HepG2 (cell line): ENCODE data around the gene MIDN. TPM values are rescaled to one million over a fixed set of nuclear protein-coding genes. Genes with fewer than 3 reads are reported as not detected.

Experiments used
- HHEX ChIP-seq: IDR thresholded peaks from 2 replicates; pipeline ENCODE4 v1.6.1; 2016; ENCODE audit warnings: control low read depth
- HNRNPK ChIP-seq: fragments of 200-400 bp; formaldehyde crosslinking; IDR thresholded peaks from 2 replicates; pipeline ENCODE4 v1.6.1; 2018; ENCODE audit warnings: low read length, low read depth, moderate library complexity, mild to moderate bottlenecking; ENCODE audit not compliant: poor library complexity, severe bottlenecking
- HNRNPL ChIP-seq: fragments of 200-400 bp; formaldehyde crosslinking; IDR thresholded peaks from 2 replicates; pipeline ENCODE4 v1.6.1; 2017; ENCODE audit warnings: mild to moderate bottlenecking, low read depth, low read length
- LCORL ChIP-seq, 2 experiments: fragments of 450-650 bp in 1 of 2; sonication (generic) in 1 of 2; formaldehyde crosslinking in 1 of 2; IDR thresholded peaks; 2 replicates each; pipeline versions ENCODE4 v1.5.0 to v1.6.1; 2017 to 2020; ENCODE audit warnings: antibody characterized with exemption in 1 of 2, missing genetic modification reagents in 1 of 2
- NFKBIZ ChIP-seq: IDR thresholded peaks from 2 replicates; pipeline ENCODE4 v1.6.1; 2018; ENCODE audit warnings: missing genetic modification reagents, missing compliant biosample characterization
- NR2C2 ChIP-seq: sonication (generic); formaldehyde crosslinking; IDR thresholded peaks from 2 replicates; pipeline ENCODE4 v1.4.0; 2020; ENCODE audit warnings: missing genetic modification reagents, mild to moderate bottlenecking, moderate library complexity, borderline replicate concordance
- PHF8 ChIP-seq: sonication (generic); formaldehyde crosslinking; IDR thresholded peaks from 2 replicates; pipeline ENCODE4 v1.5.0; 2020; ENCODE audit warnings: missing genetic modification reagents
- RBM22 ChIP-seq: fragments of 200-400 bp; formaldehyde crosslinking; optimal IDR thresholded peaks from 2 replicates; pipeline ENCODE3; 2017; ENCODE audit warnings: mild to moderate bottlenecking, low read length, moderate library complexity
- RNF2 ChIP-seq: fragments of 450-650 bp; conservative IDR thresholded peaks from 2 replicates; pipeline ENCODE4 v1.6.1; 2016; ENCODE audit warnings: low read depth
- SRSF4 ChIP-seq: fragments of 200-400 bp; formaldehyde crosslinking; IDR thresholded peaks from one replicate; pipeline ENCODE4 v1.6.1; 2018; ENCODE audit warnings: mild to moderate bottlenecking, low read depth, low read length, moderate library complexity; ENCODE audit not compliant: poor library complexity, severe bottlenecking
- ZNF382 ChIP-seq: sonication (generic); formaldehyde crosslinking; IDR thresholded peaks from 2 replicates; pipeline ENCODE4 v1.5.0; 2020; ENCODE audit warnings: missing genetic modification reagents, mild to moderate bottlenecking, borderline replicate concordance
- ZNF761 ChIP-seq: sonication (generic); formaldehyde crosslinking; conservative IDR thresholded peaks from 2 replicates; pipeline ENCODE4 v1.4.0; 2020; ENCODE audit warnings: mild to moderate bottlenecking, missing genetic modification reagents
- polyA plus RNA-seq, 8 experiments: library from polyadenylated mRNA; depleted of rRNA in 3 of 8; stranded (reverse) in 7 of 8; unstranded in 1 of 8; fragments of >200 nt; fragmentation: Illumina TruSeq in 4 of 8; extraction: Trizol in 4 of 8; gene quantifications; 2 replicates each; pipeline versions ENCODE4 v1.2.1 to v1.2.3, GENCODE V29; 2011 to 2016; ENCODE audit warnings: low read depth in 4 of 8, missing spikeins in 1 of 8, mixed read lengths in 1 of 8; ENCODE audit not compliant: insufficient read depth in 1 of 8
- total RNA-seq, 5 experiments: library from RNA; depleted of rRNA; stranded (reverse); fragments of >200 nt; fragmentation: Illumina TruSeq; extraction: Trizol; gene quantifications; 2 replicates each; pipeline ENCODE4 v1.2.3, GENCODE V29; 2016; ENCODE audit warnings: low read depth in 1 of 5
- TF ChIP-seq, protein P1 (sequence below): sonication (generic); formaldehyde crosslinking; IDR thresholded peaks from 2 replicates; pipeline ENCODE4 v1.4.0; 2020; ENCODE audit warnings: missing genetic modification reagents
- TF ChIP-seq, protein P2 (sequence below): sonication (generic); formaldehyde crosslinking; IDR thresholded peaks from 2 replicates; pipeline ENCODE4 v1.5.1; 2020; ENCODE audit warnings: missing genetic modification reagents, mild to moderate bottlenecking, borderline replicate concordance

MIDN gene
- total and polyA plus RNA-seq, 2 of the 13 experiments (the other 11 are each of a cell fraction or from before 2014, with no cell fraction given), result 8.4 to 18.0 TPM

DNA sequence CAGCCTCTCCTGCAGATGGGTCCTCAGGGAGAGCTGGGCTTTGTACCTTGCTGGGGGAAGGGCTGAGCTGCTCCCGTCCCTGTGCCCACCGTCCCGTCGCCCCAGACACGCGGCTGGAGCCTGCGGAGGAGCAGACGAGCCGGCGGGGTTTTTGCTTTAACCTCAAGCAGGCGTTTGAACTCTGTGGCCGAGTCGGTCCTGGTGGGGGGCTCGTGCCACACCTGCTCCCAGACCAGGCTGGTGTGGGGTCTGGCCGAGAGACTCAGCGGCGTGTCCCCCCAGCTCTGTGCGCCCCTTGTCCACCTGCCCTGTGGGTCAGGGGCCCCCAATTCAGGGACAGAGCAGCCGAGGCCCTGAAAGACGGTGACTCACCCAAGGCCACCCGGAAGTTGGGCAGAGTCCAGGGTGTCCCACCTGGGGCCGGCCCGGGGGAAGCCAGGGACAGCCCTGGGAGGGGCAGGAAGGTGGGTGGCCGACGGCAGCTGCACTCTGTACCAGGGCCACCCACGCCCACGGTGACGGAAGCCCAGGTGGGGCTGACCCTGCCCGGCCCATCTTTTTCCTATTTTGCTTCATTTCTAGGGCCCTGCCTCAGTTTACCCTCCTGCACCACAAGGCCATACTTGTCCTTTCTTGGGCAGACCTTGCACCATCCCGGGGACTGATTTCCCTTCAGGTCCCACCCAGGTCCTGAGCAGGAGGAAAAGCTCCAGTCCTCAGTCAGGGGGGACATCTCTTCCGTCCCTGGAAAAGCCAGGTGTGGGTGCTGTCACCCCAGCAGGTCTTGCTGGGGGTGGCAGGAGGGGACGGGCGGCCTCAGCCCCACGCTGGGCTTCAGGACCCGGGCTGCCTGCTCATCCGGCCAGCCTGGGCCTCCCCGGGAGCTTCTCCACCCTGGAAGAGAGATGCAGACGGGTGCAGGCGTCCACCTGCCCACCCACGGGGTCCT lies 42.6 kb downstream of the MIDN start (continued):
- TF ChIP-seq LCORL (IDR thresholded peaks at IDR 0.05) (no peak), LCORL (CRISPR knock-in tag; IDR thresholded peaks at IDR 0.05) (peak; percentile 99), RBM22 (peak; percentile 53), RNF2 (peak; percentile 45; the same call in 1 of the 2 replicates), HHEX (no peak), NFKBIZ (CRISPR knock-in tag) (peak; percentile 84; the same call in 1 of the 2 replicates), PHF8 (CRISPR knock-in tag) (peak; percentile 66), HNRNPL (peak; percentile 76), SRSF4 (no peak), HNRNPK (peak; percentile 43), ZNF761 (peak; percentile 88), NR2C2 (CRISPR knock-in tag) (peak; percentile 75), ZNF382 (no peak)
- TF ChIP-seq, protein P1, sequence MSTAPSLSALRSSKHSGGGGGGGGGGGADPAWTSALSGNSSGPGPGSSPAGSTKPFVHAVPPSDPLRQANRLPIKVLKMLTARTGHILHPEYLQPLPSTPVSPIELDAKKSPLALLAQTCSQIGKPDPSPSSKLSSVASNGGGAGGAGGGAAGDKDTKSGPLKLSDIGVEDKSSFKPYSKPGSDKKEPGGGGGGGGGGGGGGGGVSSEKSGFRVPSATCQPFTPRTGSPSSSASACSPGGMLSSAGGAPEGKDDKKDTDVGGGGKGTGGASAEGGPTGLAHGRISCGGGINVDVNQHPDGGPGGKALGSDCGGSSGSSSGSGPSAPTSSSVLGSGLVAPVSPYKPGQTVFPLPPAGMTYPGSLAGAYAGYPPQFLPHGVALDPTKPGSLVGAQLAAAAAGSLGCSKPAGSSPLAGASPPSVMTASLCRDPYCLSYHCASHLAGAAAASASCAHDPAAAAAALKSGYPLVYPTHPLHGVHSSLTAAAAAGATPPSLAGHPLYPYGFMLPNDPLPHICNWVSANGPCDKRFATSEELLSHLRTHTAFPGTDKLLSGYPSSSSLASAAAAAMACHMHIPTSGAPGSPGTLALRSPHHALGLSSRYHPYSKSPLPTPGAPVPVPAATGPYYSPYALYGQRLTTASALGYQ (CRISPR knock-in tag), result peak; percentile 90; the same call in 1 of the 2 replicates
- TF ChIP-seq, protein P2, sequence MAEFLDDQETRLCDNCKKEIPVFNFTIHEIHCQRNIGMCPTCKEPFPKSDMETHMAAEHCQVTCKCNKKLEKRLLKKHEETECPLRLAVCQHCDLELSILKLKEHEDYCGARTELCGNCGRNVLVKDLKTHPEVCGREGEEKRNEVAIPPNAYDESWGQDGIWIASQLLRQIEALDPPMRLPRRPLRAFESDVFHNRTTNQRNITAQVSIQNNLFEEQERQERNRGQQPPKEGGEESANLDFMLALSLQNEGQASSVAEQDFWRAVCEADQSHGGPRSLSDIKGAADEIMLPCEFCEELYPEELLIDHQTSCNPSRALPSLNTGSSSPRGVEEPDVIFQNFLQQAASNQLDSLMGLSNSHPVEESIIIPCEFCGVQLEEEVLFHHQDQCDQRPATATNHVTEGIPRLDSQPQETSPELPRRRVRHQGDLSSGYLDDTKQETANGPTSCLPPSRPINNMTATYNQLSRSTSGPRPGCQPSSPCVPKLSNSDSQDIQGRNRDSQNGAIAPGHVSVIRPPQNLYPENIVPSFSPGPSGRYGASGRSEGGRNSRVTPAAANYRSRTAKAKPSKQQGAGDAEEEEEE (CRISPR knock-in tag), result 0 out of 2 replicates have a peak, but pooled peaks have one; percentile 65
